SK-N-DZ (cell line): ENCODE measurements around the gene CCDC9B. TPM values are rescaled to one million over a fixed set of nuclear protein-coding genes. Genes with fewer than 3 reads are reported as not detected.

Experiments used
- DNase-seq: peaks from one replicate; pipeline ENCODE4 v3.0.0-alpha.2; 2015; ENCODE audit warnings: low spot score
- polyA plus RNA-seq, 2 experiments: library from polyadenylated mRNA; depleted of rRNA; stranded (reverse); fragments of >200 nt; gene quantifications; 2 replicates each; pipeline ENCODE4 v1.2.3, GENCODE V29; 2014

The CCDC9B gene
- polyA plus RNA-seq (2014; cell fraction: cytosol; rRNA removed) = 0.39 and 2.8 TPM in 2 replicates
- polyA plus RNA-seq (2014; cell fraction: nucleus; rRNA removed) = 4.7 and 9.8 TPM in 2 replicates

DNA sequence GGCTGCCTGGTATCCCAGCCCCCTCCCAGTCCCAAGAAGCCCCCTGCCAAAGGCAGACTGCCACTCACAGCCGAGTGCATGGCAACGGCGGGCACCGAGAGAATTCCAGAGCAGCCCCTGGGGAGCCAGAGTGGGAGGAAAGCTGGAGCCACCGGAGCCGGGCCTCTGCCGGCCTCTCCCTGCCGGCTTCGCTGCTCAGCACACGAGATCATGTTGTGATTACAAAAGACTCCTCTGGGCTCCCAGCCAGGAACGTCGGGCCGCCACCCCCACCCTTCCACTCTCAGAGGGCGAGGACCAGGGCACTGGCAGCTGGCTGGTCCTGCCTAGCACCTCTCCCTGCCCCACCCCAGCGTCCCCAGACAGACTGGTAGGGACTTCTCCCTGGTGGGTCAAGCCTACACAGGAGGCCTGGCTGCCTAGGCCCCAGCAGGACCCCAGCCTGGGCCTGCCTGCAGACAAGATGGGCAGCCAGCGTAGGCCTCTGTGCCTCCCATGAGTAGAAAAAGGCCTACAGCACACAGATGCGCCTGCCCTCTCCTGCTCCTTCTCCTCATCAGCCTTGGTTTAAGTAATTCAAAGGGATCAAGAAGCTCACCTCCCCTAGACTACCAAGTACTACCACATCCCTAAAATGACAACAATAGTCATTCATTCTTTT is at the start of gene CCDC9B:
CCDC9B (minus strand) TSS at position 200 of the 661 bp plus-strand sequence; CDS start at position 80, 120 bp downstream.
- peak; percentile 68 for DNase-seq

DNA sequence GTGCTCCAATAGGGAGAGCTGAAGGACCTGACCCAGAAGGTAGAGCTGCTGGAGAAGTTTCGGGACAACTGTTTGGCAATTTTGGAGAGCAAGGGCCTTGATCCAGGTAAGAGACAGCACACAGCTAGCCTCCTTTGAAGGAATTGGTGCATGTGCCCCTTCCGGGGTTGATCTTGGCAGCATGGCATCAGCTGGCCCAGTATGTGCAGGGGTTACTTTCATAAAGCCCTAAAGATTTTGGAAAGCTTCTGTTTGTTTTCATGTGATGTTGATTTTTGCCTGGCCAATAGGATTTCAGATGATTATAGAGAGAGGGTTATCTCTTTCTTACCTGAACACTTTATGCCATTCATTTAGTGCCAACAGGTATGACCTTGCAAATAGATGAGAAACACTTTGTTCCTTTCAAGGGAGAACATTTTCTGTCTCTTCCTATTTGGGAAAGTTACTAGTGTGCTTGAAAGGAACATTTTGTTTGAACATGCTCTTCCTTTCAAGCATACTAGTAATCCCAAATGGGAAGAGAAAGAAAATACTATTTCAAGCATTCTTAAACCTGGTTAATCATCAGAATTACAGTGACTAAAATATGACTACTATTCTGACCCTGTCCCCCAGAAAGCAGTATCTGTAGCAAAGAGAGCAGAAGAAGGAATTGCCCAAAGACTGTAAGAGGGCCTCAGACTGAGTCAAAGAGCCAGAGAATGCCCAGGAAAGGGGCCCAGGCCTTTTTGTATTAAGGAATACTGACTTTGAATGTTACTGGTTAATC is 49.3 kb upstream of the CCDC9B start:
- DNase-seq = no peak

DNA sequence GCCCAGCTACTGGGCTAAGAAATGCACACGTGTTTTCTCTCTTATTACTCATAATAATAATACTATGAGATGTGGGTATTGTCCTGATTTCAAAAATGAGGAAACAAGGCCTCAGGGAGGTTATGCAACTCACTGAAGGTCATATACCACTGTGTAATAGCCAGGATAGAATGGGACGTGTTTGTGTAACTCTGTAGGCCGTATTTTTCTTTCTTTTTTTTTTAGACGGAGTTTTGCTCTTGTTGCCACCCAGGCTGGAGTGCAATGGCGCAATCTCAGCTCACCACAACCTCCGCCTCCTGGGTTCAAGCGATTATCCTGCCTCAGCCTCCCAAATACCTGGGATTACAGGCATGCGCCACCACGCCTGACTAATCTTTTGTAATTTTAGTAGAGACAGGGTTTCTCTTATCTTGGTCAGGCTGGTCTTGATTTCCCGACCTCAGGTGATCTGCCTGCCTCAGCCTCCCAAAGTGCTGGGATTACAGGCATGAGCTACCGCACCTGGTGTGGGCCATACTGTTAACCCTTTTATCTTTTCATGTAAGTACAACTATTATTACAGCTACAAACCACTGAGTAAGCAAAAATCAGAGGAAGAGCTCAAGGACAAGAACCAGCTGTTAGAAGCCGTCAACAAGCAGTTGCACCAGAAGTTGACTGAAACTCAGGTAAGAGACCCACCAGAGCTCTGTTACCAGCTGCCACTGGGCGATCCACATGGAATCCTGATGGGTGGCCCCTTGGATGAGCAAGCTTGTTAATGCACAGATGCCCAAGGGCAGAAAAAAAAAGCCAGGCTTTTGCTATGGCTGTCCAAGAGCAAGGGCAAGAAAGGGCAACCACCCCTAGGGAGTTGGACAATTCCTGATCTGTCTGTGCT is 48.4 kb upstream of the CCDC9B start:
- DNase-seq = no peak

DNA sequence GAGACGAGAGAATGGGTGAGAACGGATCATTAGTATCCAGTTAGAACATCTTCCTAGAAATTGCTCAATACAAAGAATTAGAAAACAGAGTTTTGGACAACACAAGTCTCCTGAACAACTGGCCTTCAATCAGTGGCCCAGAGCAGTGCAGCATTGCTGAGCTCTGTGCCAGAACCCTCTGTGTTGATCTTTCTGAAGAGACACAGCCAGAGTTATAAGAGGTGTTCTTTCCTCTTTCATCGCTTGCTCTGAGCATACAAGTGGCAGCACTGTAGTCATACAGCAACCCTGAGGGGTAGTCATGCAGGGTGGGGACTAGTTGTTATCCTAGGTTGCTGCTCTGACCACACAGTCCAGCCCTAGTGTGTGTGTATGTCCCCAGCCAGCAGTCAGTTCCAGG is 45.7 kb upstream of the CCDC9B start:
- no peak for DNase-seq

DNA sequence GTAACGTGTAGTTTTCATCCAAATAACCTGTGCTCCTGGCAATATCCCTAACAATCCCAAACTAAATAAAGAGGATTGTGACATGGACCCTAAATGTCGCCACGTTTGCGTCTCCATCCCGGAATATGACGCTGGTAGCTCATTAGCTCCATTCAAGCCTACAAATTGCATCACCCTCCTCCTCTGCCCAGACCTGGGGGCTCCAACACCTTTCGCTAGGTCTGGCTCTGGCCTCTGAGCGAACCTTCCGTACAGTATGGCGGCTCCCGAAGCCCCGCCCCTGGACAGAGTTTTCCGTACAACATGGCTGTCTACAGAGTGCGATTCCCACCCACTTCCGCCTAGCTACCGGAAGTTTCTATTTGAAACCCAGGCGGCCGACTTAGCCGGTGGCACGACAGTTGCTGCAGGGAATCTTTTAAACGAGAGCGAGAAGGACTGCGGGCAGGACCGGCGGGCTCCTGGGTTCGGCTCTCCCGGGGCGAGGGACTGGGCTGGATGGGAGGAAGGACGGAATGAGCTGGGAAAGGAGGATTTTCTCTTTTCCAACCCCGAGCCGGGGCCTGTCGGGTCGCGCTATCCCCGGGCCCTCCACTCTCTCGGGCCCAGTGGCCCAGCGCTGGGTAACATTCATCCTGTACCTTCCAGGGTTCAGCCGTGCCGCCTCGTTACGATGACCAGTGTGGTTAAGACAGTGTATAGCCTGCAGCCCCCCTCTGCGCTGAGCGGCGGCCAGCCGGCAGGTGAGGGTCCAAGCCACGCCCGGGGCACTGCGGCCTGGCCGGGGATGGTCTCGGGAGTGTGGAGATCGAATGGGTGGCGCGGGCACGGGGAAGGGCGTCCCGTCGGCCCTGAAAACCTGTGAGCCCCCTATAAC is 42.1 kb upstream of the CCDC9B start, which contains the start of gene KNSTRN:
KNSTRN (plus strand) TSS at position 142 of the 877 bp plus-strand sequence; CDS start at position 257, 115 bp downstream.
- DNase-seq = peak; percentile 93

DNA sequence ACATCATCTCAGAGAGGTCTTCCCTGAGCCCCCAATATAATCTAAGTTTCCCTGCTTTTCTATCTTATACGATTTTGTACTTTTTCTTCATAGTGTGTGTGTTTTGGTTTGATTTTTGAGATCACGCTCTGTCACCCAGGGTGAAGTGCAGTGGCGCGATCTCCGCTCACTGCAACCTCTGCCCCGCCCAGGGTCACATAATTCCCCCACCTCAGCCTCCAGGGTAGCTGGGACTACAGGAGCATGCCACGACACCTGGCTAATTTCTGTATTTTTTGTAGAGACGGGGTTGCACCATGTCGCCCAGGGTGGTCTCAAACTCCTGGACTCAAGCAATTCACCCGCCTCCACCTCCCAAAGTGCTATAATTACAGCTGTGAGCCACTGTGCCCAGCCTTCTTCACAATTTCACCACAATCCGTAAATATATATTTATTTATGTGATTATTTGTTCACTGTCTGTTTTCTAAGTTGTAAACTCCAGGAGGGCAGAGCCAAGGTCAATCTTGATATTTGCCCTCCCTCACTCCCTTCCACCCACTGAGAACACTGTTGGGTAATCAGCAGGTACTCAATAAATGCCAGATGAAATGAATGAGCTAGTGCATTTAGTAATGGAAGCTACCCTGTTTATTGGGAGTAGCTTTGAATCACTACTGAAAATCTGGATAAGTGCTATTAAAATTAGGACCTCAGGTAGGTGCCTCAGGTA is 41.2 kb upstream of the CCDC9B start:
- DNase-seq = no peak

DNA sequence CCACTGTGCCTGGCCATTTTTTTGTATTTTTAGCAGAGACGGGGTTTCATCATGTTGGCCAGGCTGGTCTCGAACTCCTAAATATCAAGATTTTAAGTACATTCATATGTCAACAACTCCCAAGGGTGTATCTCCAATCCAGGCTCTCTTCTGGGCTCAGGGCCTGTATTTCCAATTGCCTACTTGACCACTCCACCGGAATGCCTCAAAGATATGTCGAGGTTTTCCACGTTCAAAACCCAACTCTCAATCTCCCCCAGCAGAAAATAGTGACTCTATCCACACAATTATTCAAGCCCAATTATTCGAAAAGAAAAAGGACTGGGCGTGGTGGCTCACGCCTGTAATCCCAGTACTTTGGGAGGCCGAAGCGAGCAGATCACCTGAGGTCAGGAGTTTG is 39.9 kb upstream of the CCDC9B start:
- DNase-seq = no peak

DNA sequence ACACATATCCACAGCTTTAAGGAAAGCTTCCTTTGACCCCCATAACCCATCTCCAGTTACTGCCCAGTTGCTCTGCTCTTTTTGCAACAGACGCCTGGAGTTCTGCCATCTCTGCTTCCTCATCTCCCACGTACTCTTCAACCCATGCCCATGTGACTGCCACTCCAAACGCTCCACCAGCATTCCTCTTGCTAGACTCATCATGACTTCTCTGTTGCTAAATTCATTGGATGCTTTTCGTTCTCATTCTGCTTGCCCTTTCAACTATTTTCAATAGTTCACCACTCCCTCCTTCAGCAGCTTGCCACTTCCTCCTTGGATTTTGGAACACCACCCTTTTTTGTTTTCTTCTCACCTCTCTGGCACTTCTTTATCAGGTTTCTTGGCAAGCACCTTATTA is 39.1 kb upstream of the CCDC9B start:
- DNase-seq = no peak

DNA sequence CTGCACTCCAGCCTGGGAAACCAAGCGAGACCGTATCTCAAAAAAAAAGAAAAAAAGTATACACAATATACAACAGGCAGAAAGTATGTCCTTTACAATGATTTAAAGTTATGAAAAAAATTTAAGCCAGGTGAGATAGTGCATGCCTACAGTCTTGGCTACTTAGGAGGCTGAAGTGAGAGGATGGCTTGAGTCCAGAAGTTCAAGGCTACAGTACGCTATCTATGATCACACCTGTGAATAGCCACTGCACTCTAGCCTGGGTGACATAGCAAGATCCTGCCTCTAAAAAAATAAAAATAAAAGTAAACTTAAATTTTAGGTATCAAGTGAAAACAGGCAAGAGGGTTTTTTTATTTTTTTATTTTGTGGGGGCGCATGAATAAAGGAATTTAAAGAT is 38.6 kb upstream of the CCDC9B start:
- no peak for DNase-seq

DNA sequence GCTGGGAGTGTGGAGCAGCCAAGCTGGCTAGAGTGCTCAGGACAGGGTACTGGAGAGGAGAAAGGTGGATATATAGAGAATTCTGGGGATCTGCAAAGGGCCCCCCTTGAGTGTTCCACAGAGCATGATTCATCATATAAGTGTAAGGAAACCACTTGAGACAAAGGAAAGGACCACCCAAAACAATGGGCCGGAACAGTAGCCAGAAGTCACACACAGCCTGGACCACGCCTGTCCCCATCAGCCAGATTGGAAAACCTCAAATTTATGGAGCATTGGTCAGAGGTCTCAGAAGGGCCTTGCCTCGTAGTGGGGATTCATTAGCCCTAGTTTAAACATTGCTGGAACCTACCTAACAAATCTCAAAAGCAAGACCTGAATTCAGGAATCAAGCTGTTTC is 36.9 kb upstream of the CCDC9B start:
- DNase-seq = no peak

DNA sequence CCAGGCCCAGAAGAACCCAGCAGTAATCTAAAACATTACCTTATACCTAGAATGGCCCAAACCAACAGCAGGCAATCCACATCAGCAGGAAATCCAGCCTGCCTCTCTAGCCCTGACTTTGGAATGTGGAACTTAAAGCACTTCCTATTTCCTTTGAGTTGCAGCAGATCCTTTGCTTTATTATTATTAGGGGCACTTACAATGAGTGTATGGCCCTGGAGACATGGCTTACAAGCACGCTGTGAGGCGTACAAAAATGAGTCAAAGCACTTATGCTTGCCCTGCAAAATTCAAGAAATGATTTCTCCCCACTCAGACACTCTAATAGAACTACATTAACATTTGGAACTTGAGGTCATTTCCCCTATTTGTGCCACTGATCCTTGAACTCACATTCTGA is 32.2 kb upstream of the CCDC9B start:
- no peak for DNase-seq

DNA sequence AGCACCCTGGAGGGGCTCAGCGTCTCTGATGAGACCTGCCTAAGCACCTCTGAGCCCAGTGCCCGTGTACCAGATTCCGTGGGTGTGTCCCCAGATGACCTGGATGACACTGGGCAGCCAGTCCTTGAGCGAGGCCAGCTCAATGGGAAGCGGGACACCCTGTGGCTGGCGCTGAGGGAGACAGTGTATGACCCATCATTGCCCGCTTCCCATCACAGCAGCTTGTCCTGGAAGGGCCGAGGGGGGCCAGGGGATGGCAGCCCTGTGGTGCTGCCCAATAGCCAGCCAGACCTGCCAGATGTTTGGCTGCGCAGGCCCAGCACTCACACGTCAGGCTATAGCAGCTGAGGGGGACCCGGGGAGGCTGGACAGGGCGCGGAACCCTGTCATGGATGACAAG is 29.2 kb upstream of the CCDC9B start:
- DNase-seq = no peak

DNA sequence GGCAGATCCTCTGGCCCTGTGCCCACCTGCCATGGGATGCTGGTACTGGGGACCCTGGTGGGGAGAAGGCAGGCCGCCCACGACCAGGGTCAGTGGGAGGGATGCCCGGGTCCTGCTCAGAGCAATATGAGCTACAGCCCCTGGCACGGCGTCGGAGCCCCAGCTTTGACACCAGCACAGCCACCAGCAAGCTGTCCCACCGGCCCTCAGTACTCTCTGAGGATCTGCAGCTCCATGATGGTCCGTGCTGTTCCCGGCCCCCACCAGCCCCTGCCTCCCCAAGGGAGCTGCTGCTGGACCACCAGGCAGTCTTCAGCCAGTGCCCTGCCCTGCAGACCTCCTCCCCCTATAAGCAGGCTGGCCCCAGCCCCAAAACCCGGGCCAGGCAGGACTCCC is 28.7 kb upstream of the CCDC9B start:
- DNase-seq = no peak

DNA sequence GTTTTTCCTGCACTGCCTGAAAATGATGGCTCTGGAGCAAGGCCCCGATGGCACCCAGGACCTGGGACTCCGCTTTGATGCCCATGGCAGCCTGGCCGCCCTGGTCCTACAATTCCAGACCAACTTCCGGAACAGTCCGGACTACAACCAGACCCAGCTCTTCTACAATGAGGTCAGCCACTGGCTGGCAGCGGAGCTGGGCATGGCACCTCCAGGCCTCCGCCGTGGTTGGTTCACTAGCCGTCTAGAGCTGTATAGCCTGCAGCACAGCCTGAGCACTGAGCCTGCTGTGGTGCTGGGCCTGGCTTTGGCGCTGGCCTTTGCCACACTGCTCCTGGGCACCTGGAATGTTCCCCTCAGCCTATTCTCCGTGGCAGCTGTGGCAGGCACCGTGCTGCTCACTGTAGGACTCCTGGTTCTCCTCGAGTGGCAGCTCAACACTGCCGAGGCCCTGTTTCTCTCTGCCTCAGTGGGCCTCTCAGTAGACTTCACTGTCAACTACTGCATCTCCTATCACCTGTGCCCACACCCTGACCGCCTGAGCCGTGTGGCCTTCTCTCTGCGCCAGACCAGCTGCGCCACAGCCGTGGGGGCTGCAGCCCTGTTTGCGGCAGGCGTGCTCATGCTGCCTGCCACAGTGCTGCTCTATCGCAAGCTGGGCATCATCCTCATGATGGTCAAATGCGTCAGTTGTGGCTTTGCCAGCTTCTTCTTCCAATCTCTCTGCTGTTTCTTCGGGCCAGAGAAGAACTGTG is 28.2 kb upstream of the CCDC9B start:
- no peak for DNase-seq

DNA sequence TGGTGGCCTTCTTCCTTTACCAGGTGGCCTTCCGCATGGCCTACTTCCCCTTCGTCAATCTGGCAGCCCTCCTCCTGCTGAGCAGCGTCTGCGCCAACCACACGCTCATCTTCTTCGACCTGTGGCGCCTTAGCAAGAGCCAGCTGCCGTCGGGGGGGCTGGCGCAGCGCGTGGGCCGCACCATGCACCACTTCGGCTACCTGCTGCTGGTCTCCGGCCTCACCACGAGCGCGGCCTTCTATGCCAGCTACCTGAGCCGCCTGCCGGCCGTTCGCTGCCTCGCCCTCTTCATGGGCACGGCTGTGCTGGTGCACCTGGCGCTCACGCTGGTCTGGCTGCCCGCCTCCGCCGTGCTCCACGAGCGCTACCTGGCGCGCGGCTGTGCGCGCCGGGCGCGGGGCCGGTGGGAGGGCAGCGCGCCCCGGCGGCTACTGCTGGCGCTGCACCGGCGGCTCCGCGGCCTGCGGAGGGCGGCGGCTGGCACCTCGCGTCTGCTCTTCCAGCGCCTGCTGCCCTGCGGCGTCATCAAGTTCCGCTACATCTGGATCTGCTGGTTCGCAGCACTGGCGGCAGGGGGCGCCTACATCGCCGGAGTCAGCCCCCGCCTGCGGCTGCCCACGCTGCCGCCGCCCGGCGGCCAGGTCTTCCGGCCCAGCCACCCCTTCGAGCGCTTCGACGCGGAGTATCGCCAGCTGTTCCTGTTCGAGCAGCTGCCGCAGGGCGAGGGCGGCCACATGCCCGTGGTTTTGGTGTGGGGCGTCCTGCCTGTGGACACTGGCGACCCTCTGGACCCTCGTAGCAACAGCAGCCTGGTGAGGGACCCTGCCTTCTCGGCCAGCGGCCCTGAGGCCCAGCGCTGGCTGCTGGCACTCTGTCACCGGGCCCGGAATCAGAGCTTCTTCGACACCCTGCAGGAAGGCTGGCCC is 27.2 kb upstream of the CCDC9B start:
- DNase-seq = peak; percentile 75

DNA sequence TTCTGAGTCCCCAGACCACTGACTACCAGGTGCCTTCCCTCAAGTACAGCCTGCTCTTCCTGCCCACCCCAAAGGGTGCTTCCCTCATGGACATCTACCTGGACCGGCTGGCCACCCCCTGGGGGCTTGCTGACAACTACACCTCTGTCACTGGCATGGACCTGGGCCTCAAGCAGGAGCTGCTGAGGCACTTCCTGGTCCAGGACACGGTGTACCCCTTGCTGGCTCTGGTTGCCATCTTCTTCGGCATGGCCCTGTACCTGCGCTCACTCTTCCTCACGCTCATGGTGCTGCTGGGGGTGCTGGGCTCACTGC is 26.6 kb upstream of the CCDC9B start:
- DNase-seq = no peak

DNA sequence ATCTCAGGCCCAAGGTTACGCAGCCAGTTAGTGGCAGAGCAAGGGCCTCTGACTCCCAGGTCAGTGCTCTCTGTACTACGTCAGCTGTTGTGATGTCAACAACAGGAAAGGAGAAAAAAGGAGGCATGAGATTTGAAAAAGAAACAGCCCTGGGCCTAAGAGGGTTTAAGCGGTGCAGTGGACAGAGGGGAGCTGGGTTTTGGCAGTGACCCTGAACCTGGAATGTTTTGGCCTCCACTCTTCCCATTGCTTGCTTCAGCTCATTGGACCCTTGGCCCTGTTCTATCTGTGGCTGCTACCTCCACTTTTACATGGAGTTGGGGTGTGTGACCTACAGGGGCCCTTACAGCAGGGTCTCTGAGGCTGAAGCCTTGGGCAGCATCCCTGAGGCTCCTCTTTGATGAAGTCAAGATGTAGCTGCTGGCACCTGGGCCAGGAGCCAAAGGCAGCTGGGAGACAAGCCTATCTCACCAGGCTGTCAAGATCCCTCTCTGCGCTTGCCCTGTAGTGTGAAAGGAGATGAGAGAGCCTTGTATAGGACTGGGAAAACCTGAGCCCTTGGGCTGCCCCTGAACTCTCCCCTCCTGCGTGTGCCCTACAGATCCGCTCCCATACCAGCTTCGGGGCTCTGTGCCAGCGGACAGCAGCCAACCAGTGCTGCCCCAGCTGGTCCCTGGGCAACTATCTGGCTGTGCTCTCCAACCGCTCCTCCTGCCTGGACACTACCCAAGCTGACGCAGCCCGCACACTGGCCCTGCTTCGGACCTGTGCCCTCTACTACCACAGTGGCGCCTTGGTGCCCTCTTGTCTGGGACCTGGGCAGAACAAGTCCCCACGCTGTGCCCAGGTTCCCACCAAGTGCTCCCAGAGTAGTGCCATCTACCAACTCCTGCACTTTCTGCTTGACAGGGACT is 26.0 kb upstream of the CCDC9B start:
- no peak for DNase-seq
